K562 (cell line): ENCODE data around the gene ZNF319. TPM values are rescaled to one million over a fixed set of nuclear protein-coding genes. Genes with fewer than 3 reads are reported as not detected.

ENCODE experiments used
- BHLHE40 ChIP-seq: IDR thresholded peaks from 2 replicates; pipeline ENCODE4 v1.6.1; 2011; ENCODE audit warnings: low read length, improper control_type of control experiment
- CBFA2T3 ChIP-seq: fragments of 450-650 bp; IDR thresholded peaks from 2 replicates; pipeline ENCODE4 v1.6.1; 2017
- ELK3 ChIP-seq: fragments of 450-650 bp; formaldehyde crosslinking; IDR thresholded peaks from 2 replicates; pipeline ENCODE4 v1.4.0; 2020; ENCODE audit warnings: mild to moderate bottlenecking
- HBP1 ChIP-seq: fragments of 450-650 bp; formaldehyde crosslinking; IDR thresholded peaks from 2 replicates; pipeline ENCODE4 v1.4.0; 2022; ENCODE audit warnings: missing genetic modification characterization
- HDAC1 ChIP-seq, 2 experiments: fragments of 450-650 bp; IDR thresholded peaks; 2 replicates each; pipeline ENCODE4 v1.6.1; 2016 to 2017; ENCODE audit warnings: inconsistent platforms in 1 of 2, mild to moderate bottlenecking in 1 of 2, moderate library complexity in 1 of 2
- HNRNPLL ChIP-seq: fragments of 200-400 bp; formaldehyde crosslinking; IDR thresholded peaks from 2 replicates; pipeline ENCODE4 v1.6.1; 2017; ENCODE audit warnings: low read length, low read depth, mild to moderate bottlenecking; ENCODE audit not compliant: poor library complexity, severe bottlenecking
- JUN ChIP-seq, 2 experiments: sonication (generic) in 1 of 2; formaldehyde crosslinking in 1 of 2; IDR thresholded peaks; 2 replicates each; pipeline versions ENCODE4 v1.6.1 to v1.8.0; 2012 to 2022; ENCODE audit warnings: borderline replicate concordance in 2 of 2, mild to moderate bottlenecking in 2 of 2, improper control_type of control experiment in 1 of 2, low read depth in 1 of 2, low read length in 1 of 2, missing genetic modification reagents in 1 of 2
- KLF10 ChIP-seq: fragments of 250-450 bp; sonication (Bioruptor Pico); IDR thresholded peaks from 2 replicates; pipeline ENCODE4 v1.6.1; 2021; ENCODE audit warnings: matching md5 sums
- MTA1 ChIP-seq: fragments of 450-650 bp; IDR thresholded peaks from 2 replicates; pipeline ENCODE4 v1.6.1; 2017; ENCODE audit warnings: borderline replicate concordance
- RERE ChIP-seq: sonication (generic); formaldehyde crosslinking; IDR thresholded peaks from 2 replicates; pipeline ENCODE4 v1.8.0; 2023; ENCODE audit warnings: missing genetic modification reagents, mild to moderate bottlenecking, borderline replicate concordance
- STAT6 ChIP-seq: sonication (generic); formaldehyde crosslinking; IDR thresholded peaks from 2 replicates; pipeline ENCODE4 v1.8.1; 2023; ENCODE audit warnings: mild to moderate bottlenecking, missing genetic modification reagents
- USF2 ChIP-seq: sonication (generic); formaldehyde crosslinking; IDR thresholded peaks from 2 replicates; pipeline ENCODE4 v1.5.0; 2020; ENCODE audit warnings: missing genetic modification reagents
- ZC3H4 ChIP-seq: sonication (generic); formaldehyde crosslinking; IDR thresholded peaks from 2 replicates; pipeline ENCODE4 v1.9.0; 2021; ENCODE audit warnings: missing genetic modification reagents, borderline replicate concordance
- ZNF12 ChIP-seq: sonication (generic); formaldehyde crosslinking; IDR thresholded peaks from 2 replicates; pipeline ENCODE4 v1.4.0; 2020; ENCODE audit warnings: mild to moderate bottlenecking, missing genetic modification reagents
- polyA plus RNA-seq, 8 experiments: library from polyadenylated mRNA; depleted of rRNA in 4 of 8; stranded (reverse) in 5 of 8; unstranded in 3 of 8; fragments of >200 nt; fragmentation: Nextera tagmentation in 2 of 8; fragmentation: Illumina TruSeq in 1 of 8; extraction: Ambion mirVana in 2 of 8; extraction: Trizol in 1 of 8; gene quantifications; 2 replicates each; pipeline versions ENCODE4 v1.2.1 to v1.2.3, GENCODE V29; 2011 to 2014; ENCODE audit warnings: inconsistent platforms in 1 of 8, missing spikeins in 1 of 8
- total RNA-seq, 7 experiments: library from RNA; depleted of rRNA in 6 of 7; stranded (reverse); fragments of >200 nt in 6 of 7; fragmentation: Illumina TruSeq in 2 of 7; extraction: Trizol in 2 of 7; gene quantifications; 2 replicates each; pipeline versions ENCODE4 v1.2.1 to v1.2.3, GENCODE V29; 2011 to 2021; ENCODE audit warnings: low replicate concordance in 1 of 7

Gene ZNF319
- total and polyA plus RNA-seq, 9 of the 15 experiments (the other 6 are each of a cell fraction or from before 2014, with no cell fraction given) = 0.20 to 5.7 (median 1.4) TPM

GRCh38 chr16:57976331-57976796 lies 24.1 kb downstream of the ZNF319 start (continued):
- TF ChIP-seq STAT6 (CRISPR knock-in tag) = no peak
- no peak for TF ChIP-seq HBP1 (CRISPR knock-in tag)
- no peak for TF ChIP-seq RERE (CRISPR knock-in tag)
- peak; percentile 94 for TF ChIP-seq JUN (IDR thresholded peaks at IDR 0.05; ENCODE audit: borderline replicate concordance, low read depth, low read length)
- peak; percentile 81; the same call in 1 of the 2 replicates for TF ChIP-seq JUN (CRISPR knock-in tag; IDR thresholded peaks at IDR 0.05; ENCODE audit: borderline replicate concordance)
- TF ChIP-seq HNRNPLL = no peak
- peak; percentile 83; the same call in 1 of the 2 replicates for TF ChIP-seq MTA1
- no peak for TF ChIP-seq KLF10 (CRISPR knock-in tag)
- peak in 1 of 2 experiments; percentile 88; a peak in 2 of 4 replicates for TF ChIP-seq HDAC1 (IDR thresholded peaks at IDR 0.05)
- peak; percentile 48; the same call in 1 of the 2 replicates for TF ChIP-seq BHLHE40
- no peak for TF ChIP-seq ELK3 (CRISPR knock-in tag)
- no peak for TF ChIP-seq ZC3H4
- TF ChIP-seq CBFA2T3 = peak; percentile 96
- TF ChIP-seq ZNF12 (CRISPR knock-in tag) = no peak
- TF ChIP-seq USF2 = no peak
